GM23338 (cell line): ENCODE measurements around the gene PKNOX2. TPM values are rescaled to one million over a fixed set of nuclear protein-coding genes. Genes with fewer than 3 reads are reported as not detected.

Source experiments
- ATAC-seq: fragments of 200-7000 bp; cut with Tn5 transposase; 3 replicates; pipeline ENCODE4 v1.9.1; 2020
- DNase-seq: peaks from one replicate; pipeline ENCODE4 v3.0.0-alpha.2; 2015; ENCODE audit warnings: low spot score
- H2AFZ ChIP-seq: fragments of 200-600 bp; sonication (generic); 2 replicates; pipeline ENCODE4 v1.8.0; 2016; ENCODE audit warnings: antibody characterized with exemption, mild to moderate bottlenecking, moderate library complexity
- H3F3A ChIP-seq: fragments of 200-600 bp; sonication (generic); replicated peaks from 2 replicates; pipeline ENCODE4 v1.8.0; 2017; ENCODE audit warnings: antibody characterized with exemption, mixed run types, low read depth
- H3K27ac ChIP-seq: fragments of 200-600 bp; sonication (generic); 2 replicates; pipeline ENCODE4 v1.6.1; 2016; ENCODE audit warnings: low read depth
- H3K27me3 ChIP-seq: fragments of 200-600 bp; sonication (generic); 2 replicates; pipeline ENCODE4 v1.8.0; 2016; ENCODE audit warnings: mild to moderate bottlenecking, mixed run types, moderate library complexity; ENCODE audit not compliant: insufficient read depth
- H3K36me3 ChIP-seq: fragments of 200-600 bp; sonication (generic); 2 replicates; pipeline ENCODE4 v1.8.0; 2016; ENCODE audit warnings: mild to moderate bottlenecking; ENCODE audit not compliant: insufficient read depth
- H3K4me1 ChIP-seq: fragments of 200-600 bp; sonication (generic); 2 replicates; pipeline ENCODE4 v1.8.0; 2016; ENCODE audit warnings: mild to moderate bottlenecking, moderate library complexity; ENCODE audit not compliant: insufficient read depth
- H3K4me2 ChIP-seq: fragments of 200-600 bp; sonication (generic); 2 replicates; pipeline ENCODE4 v1.7.1; 2017; ENCODE audit warnings: mixed run types
- H3K4me3 ChIP-seq: fragments of 200-600 bp; sonication (generic); 2 replicates; pipeline ENCODE4 v1.6.1; 2016; ENCODE audit warnings: mixed run types
- H3K79me2 ChIP-seq: fragments of 200-600 bp; sonication (generic); replicated peaks from 2 replicates; pipeline ENCODE4 v1.8.0; 2017; ENCODE audit warnings: mild to moderate bottlenecking; ENCODE audit not compliant: insufficient read depth
- H3K9me2 ChIP-seq: fragments of 200-600 bp; sonication (generic); 2 replicates; pipeline ENCODE4 v1.8.0; 2017; ENCODE audit not compliant: insufficient read depth
- H4K20me1 ChIP-seq: fragments of 200-600 bp; sonication (generic); replicated peaks from 2 replicates; pipeline ENCODE4 v1.8.0; 2017; ENCODE audit warnings: mild to moderate bottlenecking; ENCODE audit not compliant: insufficient read depth
- H3K27ac Mint-ChIP-seq: 2 replicates; pipeline ENCODE4 v1.8.0; 2020; ENCODE audit warnings: inconsistent platforms, mild to moderate bottlenecking, moderate library complexity, mixed read lengths
- H3K27me3 Mint-ChIP-seq: 3 replicates; pipeline ENCODE4 v1.8.0; 2022; ENCODE audit warnings: low read depth, mild to moderate bottlenecking, moderate library complexity, mixed read lengths, inconsistent platforms; ENCODE audit not compliant: insufficient read depth, poor library complexity
- H3K36me3 Mint-ChIP-seq: 3 replicates; pipeline ENCODE4 v1.8.0; 2021; ENCODE audit warnings: low read depth, mild to moderate bottlenecking, inconsistent platforms, moderate library complexity, mixed read lengths
- H3K4me1 Mint-ChIP-seq: 3 replicates; pipeline ENCODE4 v1.8.0; 2020; ENCODE audit warnings: mild to moderate bottlenecking, inconsistent platforms, mixed read lengths
- H3K4me3 Mint-ChIP-seq: 3 replicates; pipeline ENCODE4 v1.8.0; 2021; ENCODE audit warnings: moderate library complexity, mild to moderate bottlenecking, inconsistent platforms, mixed read lengths
- H3K9me3 Mint-ChIP-seq: 3 replicates; pipeline ENCODE4 v1.8.0; 2020; ENCODE audit warnings: moderate library complexity, mild to moderate bottlenecking, inconsistent platforms, mixed read lengths
- CREB1 ChIP-seq: fragments of 250-450 bp; sonication (Bioruptor Pico); IDR thresholded peaks from 2 replicates; pipeline ENCODE4 v1.5.0; 2020; ENCODE audit warnings: low read depth, mild to moderate bottlenecking, moderate library complexity
- EZH2phosphoT487 ChIP-seq: fragments of 200-600 bp; sonication (generic); IDR thresholded peaks from one replicate; pipeline ENCODE4 v1.8.1; 2018; ENCODE audit warnings: antibody characterized with exemption; ENCODE audit not compliant: unreplicated experiment
- STAT1 ChIP-seq: IDR thresholded peaks from one replicate; pipeline ENCODE4 v1.6.1; 2016; ENCODE audit warnings: antibody characterized with exemption; ENCODE audit not compliant: unreplicated experiment
- ZNF462 ChIP-seq: fragments of 250-450 bp; sonication (Bioruptor Pico); IDR thresholded peaks from 2 replicates; pipeline ENCODE4 v1.5.0; 2020; ENCODE audit warnings: mild to moderate bottlenecking, moderate library complexity
- polyA plus RNA-seq: library from polyadenylated mRNA; unstranded; fragments of >200 nt; fragmentation: Nextera tagmentation; extraction: Ambion mirVana; gene quantifications from 2 replicates; pipeline ENCODE4 v1.2.1, GENCODE V29; 2016
- total RNA-seq: library from RNA; depleted of rRNA; stranded (reverse); fragments of >200 nt; shearing (Covaris generic); gene quantifications from 2 replicates; pipeline ENCODE4 v1.2.3, GENCODE V29; 2014
- TF ChIP-seq, protein P1 (sequence below), 2 experiments: fragments of 200-600 bp in 1 of 2; sonication (generic) in 1 of 2; conservative IDR thresholded peaks; 2 replicates each; pipeline versions ENCODE4 v1.5.1 to v1.6.1; 2016 to 2017; ENCODE audit warnings: antibody characterized with exemption in 2 of 2, low read depth in 2 of 2, mild to moderate bottlenecking in 2 of 2, moderate library complexity in 1 of 2

PKNOX2 gene
- total and polyA plus RNA-seq, 2 experiments from 2014 or later = 0.42 to 0.83 TPM

DNA sequence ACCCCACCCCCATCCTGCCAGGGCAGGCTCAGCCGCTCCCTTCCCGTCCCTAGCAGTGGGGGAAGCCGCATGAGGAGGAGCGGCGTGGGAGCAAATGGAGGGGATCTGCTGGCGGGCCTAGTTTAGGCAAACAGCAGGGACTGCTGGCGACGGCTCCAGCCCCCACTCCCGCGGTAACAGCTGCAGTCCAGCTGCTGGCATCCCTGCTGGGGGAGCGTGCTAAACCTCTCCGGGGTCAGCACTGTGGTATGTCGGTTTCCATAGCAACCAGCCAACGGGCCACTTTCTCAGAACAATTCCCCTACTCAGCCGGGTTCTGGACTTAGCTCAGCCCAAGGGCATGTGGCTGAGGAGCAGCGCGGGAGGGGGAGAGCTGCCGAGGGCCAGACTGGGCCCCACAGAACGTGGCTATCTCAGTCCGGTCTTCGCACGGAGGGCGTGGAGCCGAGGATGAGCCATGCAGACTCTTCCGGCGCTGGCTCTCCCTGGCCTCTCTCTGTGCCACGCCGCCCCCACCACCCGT lies 98.8 kb downstream of the PKNOX2 start:
- Histone ChIP-seq H3K4me3 (peak overlapping the region; percentile 49), H4K20me1 (no peaks in the 10 kb centered on the region), H3K27ac (no peak overlapping the region), H3K4me1 (peaks cover 25% of the 10 kb centered on the region; the same call in 1 of the 2 replicates), H2AFZ (peak overlapping the region; percentile 99), H3F3A (no peaks in the 10 kb centered on the region), H3K36me3 (no peaks in the 10 kb centered on the region), H3K79me2 (no peaks in the 10 kb centered on the region), H3K27me3 (peaks cover 35% of the 10 kb centered on the region), H3K9me2 (no peaks in the 10 kb centered on the region; the same call in 1 of the 2 replicates), H3K4me2 (peak overlapping the region; percentile 89)
- Mint-ChIP-seq H3K4me1 (peaks cover 45% of the 10 kb centered on the region), H3K9me3 (no peaks in the 10 kb centered on the region), H3K4me3 (peak overlapping the region; percentile 53), H3K27me3 (peaks cover 31% of the 10 kb centered on the region), H3K36me3 (no peaks in the 10 kb centered on the region), H3K27ac (no peak overlapping the region)
- TF ChIP-seq EZH2phosphoT487 (no peak), CREB1 (peak; percentile 50; the same call in 1 of the 2 replicates), ZNF462 (CRISPR knock-in tag) (peak; percentile 14; the same call in 1 of the 2 replicates)
- ATAC-seq (peak; percentile 80), DNase-seq (peak; percentile 98)

GRCh38 chr11:125264100-125265022 lies 99.8 kb downstream of the PKNOX2 start:
- Histone ChIP-seq H3K27ac (no peak overlapping the region), H3K4me2 (peak overlapping the region; percentile 89; the same call in 1 of the 2 replicates)

More at GRCh38 chr11:125264100-125265022, 99.8 kb downstream of the PKNOX2 start:
- Histone ChIP-seq H4K20me1 (no peaks in the 10 kb centered on the region), H3K4me1 (peaks cover 25% of the 10 kb centered on the region; the same call in 1 of the 2 replicates), H3K4me3 (peak overlapping the region; percentile 49; the same call in 1 of the 2 replicates), H2AFZ (no peak overlapping the region), H3K36me3 (no peaks in the 10 kb centered on the region), H3F3A (no peaks in the 10 kb centered on the region), H3K79me2 (no peaks in the 10 kb centered on the region), H3K9me2 (no peaks in the 10 kb centered on the region; the same call in 1 of the 2 replicates), H3K27me3 (peaks cover 35% of the 10 kb centered on the region)
- Mint-ChIP-seq H3K27me3 (peaks cover 31% of the 10 kb centered on the region), H3K4me3 (no peak overlapping the region), H3K9me3 (no peaks in the 10 kb centered on the region), H3K36me3 (no peaks in the 10 kb centered on the region), H3K27ac (no peak overlapping the region), H3K4me1 (peaks cover 48% of the 10 kb centered on the region)
- ATAC-seq (no peak), DNase-seq (no peak)
- TF ChIP-seq, protein P1, sequence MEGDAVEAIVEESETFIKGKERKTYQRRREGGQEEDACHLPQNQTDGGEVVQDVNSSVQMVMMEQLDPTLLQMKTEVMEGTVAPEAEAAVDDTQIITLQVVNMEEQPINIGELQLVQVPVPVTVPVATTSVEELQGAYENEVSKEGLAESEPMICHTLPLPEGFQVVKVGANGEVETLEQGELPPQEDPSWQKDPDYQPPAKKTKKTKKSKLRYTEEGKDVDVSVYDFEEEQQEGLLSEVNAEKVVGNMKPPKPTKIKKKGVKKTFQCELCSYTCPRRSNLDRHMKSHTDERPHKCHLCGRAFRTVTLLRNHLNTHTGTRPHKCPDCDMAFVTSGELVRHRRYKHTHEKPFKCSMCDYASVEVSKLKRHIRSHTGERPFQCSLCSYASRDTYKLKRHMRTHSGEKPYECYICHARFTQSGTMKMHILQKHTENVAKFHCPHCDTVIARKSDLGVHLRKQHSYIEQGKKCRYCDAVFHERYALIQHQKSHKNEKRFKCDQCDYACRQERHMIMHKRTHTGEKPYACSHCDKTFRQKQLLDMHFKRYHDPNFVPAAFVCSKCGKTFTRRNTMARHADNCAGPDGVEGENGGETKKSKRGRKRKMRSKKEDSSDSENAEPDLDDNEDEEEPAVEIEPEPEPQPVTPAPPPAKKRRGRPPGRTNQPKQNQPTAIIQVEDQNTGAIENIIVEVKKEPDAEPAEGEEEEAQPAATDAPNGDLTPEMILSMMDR (conservative IDR thresholded peaks at IDR 0.05; ENCODE audit: low read depth in 2 of 2) = 0 out of 4 replicates have a peak, but pooled peaks of 1 of the 2 experiments have one; percentile 20
- no peak for TF ChIP-seq STAT1
